Measurements from ENCODE around the gene LMO4.

DNA sequence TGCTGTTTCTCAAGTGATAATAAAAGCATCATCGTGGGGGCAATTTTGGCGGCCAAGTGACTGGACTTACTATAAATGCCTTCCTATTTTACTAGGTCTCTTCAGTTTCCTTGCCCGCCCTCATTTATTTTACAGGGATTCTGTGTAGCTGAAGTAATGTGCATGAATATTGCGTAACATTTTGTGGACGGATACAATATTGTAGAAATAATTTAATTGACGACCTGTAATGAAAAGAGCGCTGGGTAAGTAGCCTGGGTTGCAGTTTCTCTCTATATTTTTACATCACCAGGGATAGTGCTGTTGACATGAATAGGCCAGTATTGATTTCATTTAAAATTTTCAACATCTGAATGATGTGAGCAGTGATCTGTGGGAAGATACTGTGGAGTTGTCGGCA is 28.1 kb upstream of the LMO4 start:
- TF ChIP-seq ZNF274 (IDR thresholded peaks at IDR 0.05; ENCODE audit: low read depth, low read length), result no peak
- TF ChIP-seq SUZ12 (IDR thresholded peaks at IDR 0.05; ENCODE audit: extremely low read depth, insufficient read depth, insufficient read length), result no peak
- TF ChIP-seq YY1 (IDR thresholded peaks at IDR 0.05; ENCODE audit: insufficient read depth, insufficient read length), result no peak
